GM12892 (cell line): ENCODE data around the gene UCHL3.

ENCODE experiments used
- POLR2A ChIP-seq: IDR thresholded peaks from 2 replicates; pipeline ENCODE4 v1.6.1; 2011; ENCODE audit warnings: low read depth, low read length, control low read depth
- POLR2AphosphoS5 ChIP-seq: IDR thresholded peaks from 2 replicates; pipeline ENCODE4 v1.6.1; 2011; ENCODE audit warnings: low read depth, low read length, control low read depth

GRCh38 chr13:75652726-75653125, 103.1 kb downstream of the UCHL3 start:
- TF ChIP-seq POLR2A: no peak
- no peak for TF ChIP-seq POLR2AphosphoS5
